AG20443 (cell line): ENCODE measurements around the gene HID1.
"Not testable (repeated sequence)": the region's sequence is repeated elsewhere in the genome, so short reads cannot be mapped to it uniquely, and the experiment has no call there.

Experiments
- DNase-seq: peaks from one replicate; pipeline ENCODE4 v3.0.0; 2012; ENCODE audit warnings: low spot score, mixed read lengths

The HID1 gene

GRCh38 chr17:74972107-74972972 is at the start of gene HID1:
Gene HID1, minus strand, starts transcription at chr17:74972759. Its CDS starts 103 bp downstream, at chr17:74972656.
- DNase-seq, result peak; percentile 72

DNA sequence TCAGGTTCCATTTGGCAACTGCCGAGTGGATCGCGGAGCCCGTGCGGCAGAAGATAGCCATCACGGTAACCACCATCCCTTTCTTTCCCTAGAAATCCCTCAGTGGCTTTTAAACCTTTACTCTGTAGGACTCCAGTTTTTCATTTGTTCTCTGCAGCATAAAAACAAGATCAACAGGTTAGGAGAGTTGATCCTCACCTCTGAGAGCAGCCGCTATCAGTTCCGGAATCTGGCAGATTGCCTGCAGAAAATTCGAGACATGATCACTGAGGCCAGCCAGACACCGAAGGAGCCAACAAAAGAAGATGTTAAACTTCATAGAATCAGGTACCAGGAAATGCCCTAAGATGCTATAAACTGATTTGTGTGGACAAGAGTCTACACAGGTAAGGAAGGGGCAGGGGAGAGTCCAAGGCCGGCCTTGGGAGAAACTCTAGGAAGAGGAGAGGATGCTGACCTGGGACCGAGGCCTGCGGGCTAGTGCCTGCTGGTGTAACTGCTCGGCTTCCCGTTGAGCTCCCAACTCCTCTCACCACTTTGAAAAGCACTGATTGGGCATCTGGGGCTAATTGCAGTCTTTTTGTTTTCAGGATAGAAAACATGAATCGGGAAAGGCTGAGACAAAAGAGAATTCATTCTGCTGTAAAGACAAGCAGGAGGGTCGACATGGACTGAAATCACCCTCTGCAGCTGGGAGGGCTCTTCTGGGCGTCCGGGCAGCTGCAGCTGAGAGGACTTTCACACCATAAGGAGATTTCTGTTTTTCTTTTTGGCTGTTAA is 48.0 kb upstream of the HID1 start:
- DNase-seq, result no peak

DNA sequence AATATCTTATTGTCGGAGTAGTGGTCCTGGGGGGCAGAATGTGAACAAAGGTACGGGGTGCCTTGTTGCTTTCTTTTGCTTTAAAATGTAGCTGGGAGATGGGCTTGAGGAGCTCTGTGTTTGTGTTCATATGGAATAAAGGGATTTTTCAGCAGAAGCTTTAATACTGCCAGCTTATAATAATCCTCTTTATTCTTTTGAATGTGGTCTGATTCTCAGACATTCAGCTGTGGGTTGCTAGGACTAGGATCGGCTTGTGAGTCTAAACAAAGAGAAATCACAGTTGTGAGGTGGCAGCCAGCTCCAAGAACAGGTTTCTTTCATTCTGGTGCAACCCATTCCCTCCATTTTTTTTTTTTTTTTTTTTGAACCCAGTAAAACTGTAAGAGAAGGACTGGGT is 47.2 kb upstream of the HID1 start:
- no peak for DNase-seq

- DNase-seq, result no peak
Measured at GRCh38 chr17:75019146-75019545, 46.6 kb upstream of the HID1 start.

DNA sequence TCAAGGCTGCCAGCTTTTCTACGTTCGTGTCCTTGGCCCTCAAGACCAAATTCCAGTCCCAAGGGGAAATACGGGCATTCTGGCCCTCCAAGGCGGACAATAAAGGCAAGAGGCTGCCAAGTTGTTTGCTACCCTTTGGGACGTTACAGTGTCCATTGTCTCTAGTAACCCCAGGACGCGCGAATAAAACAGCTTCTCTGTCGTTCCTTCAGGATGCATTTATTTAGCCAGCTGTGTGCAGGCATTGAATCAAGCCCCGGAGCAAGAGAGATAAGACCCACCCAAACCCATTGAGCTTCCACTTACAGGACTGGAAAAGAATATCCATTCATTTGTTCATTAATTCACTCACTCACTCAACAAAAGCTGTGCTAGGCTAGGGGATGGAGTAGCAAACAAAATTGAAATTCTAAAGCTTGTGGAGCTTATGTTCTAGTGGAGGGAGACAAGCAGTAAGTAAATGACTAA is 40.6 kb upstream of the HID1 start:
- DNase-seq, result no peak

- DNase-seq, result peak; percentile 94
Measured at GRCh38 chr17:75012346-75013091, 40.0 kb upstream of the HID1 start, which contains the start of gene MRPL58. Gene MRPL58, plus strand, starts transcription at chr17:75012670. Its CDS starts 17 bp downstream, at chr17:75012687.

- no peak for DNase-seq
Measured at GRCh38 chr17:75012096-75012345, 39.5 kb upstream of the HID1 start.

- peak; percentile 87 for DNase-seq
Measured at GRCh38 chr17:75011401-75012095, 39.0 kb upstream of the HID1 start.

DNA sequence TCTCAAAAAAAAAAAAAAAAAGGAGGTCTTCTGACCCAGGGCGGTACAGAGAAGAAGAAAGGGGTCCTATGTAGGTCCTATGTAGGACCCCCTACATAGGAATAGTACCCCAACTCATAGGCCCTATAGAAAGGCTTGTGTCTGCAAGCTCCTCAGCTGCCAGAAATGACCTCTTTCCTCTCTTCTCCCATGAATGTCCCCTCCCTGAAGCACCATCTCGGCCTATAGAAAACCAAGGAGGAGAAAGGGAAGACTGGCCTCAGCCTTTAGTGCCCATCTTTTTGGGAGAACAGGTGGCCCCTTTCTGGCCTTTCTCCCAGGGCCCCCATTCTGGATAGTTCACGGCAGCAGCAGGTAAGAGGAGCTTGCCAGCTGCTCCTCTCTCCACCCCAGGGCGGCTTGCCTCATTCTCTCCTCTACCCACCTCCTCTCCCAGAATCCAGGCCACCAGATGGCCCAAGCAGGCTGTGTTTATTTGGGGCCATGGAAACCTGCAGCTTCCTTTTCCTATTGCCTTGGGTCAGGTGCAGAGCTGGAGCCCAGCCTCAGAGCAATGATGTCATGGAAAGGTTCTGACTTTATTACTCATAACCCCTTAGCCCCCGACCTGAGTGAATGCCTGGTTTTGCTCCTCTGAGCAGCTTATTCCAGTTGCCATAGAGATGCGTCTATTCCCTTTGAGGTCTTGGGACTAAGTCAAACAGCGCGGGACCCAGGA is 38.3 kb upstream of the HID1 start:
- DNase-seq, result peak; percentile 29

GRCh38 chr17:75009139-75009724 is 36.7 kb upstream of the HID1 start:
- DNase-seq, result no peak

DNA sequence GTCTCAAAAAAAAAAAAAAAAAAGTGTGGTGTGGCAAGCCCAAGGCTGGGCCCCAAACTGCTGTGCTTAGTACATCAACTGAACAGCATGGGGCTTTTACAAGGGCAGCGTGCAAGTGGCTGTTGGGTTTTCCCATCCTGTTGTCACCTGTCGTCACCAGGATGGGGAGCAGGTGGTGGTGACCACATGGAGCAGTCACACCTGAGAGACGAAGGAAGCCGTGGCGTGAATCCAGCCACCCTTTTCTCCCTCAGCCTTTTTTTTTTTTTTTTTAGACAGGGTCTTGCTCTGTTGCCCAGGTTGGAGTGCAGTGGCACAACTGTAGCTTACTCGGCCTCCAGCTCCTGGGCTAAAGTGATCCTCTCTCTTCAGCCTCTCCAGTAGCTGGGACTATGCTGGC is 35.8 kb upstream of the HID1 start:
- DNase-seq, result no peak

DNA sequence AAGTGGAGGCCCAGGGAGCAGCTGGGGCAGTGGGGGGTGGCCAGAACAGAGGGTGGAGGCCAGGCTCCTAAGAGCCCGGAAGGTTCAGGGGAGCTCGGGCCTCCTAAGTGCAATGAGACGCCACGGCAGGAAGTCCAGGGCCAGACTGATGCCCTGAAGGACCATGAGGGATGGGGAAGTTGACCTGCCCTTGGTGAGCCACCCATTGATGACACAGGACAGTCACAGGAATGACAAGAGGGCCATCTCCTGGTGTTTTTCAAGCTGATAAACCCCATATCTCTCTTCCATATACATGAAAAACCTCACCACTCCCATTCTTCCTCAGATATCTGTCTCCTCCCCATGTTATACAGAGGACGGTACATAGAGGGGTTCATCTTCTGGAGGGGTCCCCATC is 34.1 kb upstream of the HID1 start:
- DNase-seq, result no peak

DNA sequence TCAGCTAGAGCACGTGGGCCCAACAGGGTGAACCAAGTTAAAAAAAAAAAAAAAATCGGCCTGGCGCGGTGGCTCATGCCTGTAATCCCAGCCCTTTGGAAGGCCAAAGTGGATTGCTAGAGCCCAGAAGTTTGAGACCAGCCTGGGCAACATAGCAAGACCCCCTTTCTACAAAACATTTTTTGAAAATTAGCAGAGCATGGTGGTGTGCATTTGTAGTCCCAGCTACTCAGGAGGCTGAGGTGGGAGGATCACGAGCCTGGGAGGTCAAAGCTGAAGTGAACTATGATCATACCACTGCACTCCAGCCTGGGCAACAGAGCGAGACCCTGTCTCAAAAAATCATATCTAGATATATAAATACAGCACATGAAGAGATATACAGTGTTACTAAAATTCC is 33.5 kb upstream of the HID1 start:
- DNase-seq, result not testable (repeated sequence)

DNA sequence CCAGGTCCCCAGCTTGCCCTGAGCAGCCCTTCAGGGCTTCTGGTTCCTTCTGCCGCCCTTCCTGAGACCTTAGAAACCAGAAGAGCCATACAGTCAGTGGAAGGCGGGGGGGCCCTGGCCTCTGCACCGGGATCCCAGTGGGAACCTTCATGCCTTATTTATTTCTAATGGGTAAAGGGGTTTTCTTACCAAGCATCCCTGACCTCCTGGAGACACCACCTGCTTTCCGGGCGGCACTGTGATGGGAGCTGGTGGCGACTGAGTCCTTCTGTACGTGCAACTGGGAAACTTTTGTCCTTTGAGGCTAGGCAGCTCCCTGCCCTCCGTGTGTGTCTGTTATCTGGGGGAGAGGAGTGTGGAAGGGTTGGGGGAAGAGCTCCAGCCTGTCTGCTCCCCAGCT is 32.7 kb upstream of the HID1 start:
- DNase-seq, result no peak

DNA sequence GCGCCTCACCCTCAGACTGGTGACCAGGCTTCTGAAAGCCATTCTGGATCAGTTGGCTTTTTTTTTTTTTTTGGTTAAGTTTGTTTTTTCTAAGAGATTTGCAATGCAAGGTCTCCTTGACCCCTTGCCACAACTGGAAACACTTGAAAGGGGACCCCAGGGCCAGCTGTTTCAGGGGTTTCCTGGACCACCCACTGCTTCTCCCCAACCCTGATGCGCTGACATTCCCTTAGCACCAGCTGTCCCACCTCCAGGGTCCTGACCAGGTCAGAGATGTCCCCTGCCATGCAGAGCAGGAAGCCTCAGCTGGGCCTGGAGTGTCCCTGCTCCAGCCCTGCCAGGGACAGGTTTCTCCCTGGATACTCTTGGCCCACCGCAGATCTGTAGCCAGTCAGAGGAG is 31.8 kb upstream of the HID1 start:
- no peak for DNase-seq

GRCh38 chr17:75003957-75004355 is 31.4 kb upstream of the HID1 start:
- no peak for DNase-seq

- no peak for DNase-seq
Measured at GRCh38 chr17:75003070-75003956, 30.8 kb upstream of the HID1 start.

GRCh38 chr17:75001915-75002843 is 29.6 kb upstream of the HID1 start:
- no peak for DNase-seq

GRCh38 chr17:74999523-74999922 is 27.0 kb upstream of the HID1 start:
- no peak for DNase-seq
